Measurements from ENCODE around the gene TMPRSS11E. TPM values are rescaled to one million over a fixed set of nuclear protein-coding genes. Genes with fewer than 3 reads are reported as not detected.
A peak's percentile ranks its signal among the peaks of the same experiment; 100 is the strongest.
"Not testable (repeated sequence)": the region's sequence is repeated elsewhere in the genome, so short reads cannot be mapped to it uniquely, and the experiment has no call there.

Gene TMPRSS11E
- total RNA-seq, 1 donor from 2014 or later, result not detected

DNA sequence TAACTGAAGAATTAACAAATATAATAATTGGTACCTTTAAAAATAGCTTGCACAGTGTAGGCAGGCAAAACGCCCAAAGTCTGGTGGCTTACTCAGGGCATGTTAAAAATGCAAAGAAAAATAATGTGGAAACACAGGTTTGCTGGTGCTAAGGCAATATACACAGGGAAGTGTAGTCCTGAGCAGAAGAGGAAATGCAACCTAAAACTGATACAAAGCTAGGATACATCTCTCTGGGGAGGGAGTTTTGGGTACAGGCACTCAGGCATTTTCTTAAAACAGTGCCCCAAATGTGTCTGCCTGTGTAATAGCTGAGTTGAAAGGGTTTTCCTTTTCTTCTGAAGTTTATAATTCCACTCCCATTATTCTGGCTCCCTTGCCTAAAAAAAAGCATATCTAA, 47.4 kb downstream of the TMPRSS11E start:
- H3K4me1 Mint-ChIP-seq (ENCODE audit: low read depth), result peaks cover 5% of the 10 kb centered on the region
- no peaks in the 10 kb centered on the region for H3K36me3 Mint-ChIP-seq (ENCODE audit: low read depth)
- no peaks in the 10 kb centered on the region for H3K9me3 Mint-ChIP-seq (ENCODE audit: low read depth)
- TF ChIP-seq, protein P1, sequence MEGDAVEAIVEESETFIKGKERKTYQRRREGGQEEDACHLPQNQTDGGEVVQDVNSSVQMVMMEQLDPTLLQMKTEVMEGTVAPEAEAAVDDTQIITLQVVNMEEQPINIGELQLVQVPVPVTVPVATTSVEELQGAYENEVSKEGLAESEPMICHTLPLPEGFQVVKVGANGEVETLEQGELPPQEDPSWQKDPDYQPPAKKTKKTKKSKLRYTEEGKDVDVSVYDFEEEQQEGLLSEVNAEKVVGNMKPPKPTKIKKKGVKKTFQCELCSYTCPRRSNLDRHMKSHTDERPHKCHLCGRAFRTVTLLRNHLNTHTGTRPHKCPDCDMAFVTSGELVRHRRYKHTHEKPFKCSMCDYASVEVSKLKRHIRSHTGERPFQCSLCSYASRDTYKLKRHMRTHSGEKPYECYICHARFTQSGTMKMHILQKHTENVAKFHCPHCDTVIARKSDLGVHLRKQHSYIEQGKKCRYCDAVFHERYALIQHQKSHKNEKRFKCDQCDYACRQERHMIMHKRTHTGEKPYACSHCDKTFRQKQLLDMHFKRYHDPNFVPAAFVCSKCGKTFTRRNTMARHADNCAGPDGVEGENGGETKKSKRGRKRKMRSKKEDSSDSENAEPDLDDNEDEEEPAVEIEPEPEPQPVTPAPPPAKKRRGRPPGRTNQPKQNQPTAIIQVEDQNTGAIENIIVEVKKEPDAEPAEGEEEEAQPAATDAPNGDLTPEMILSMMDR (IDR thresholded peaks at IDR 0.05), result no peak
- H3K27ac Mint-ChIP-seq (ENCODE audit: unreplicated experiment), result no peak overlapping the region
- no peak overlapping the region for H3K4me3 Mint-ChIP-seq (ENCODE audit: unreplicated experiment)
- DNase-seq (ENCODE audit: low spot score), result no peak
- peaks cover 9% of the 10 kb centered on the region for H3K27me3 Mint-ChIP-seq (ENCODE audit: low read depth)

DNA sequence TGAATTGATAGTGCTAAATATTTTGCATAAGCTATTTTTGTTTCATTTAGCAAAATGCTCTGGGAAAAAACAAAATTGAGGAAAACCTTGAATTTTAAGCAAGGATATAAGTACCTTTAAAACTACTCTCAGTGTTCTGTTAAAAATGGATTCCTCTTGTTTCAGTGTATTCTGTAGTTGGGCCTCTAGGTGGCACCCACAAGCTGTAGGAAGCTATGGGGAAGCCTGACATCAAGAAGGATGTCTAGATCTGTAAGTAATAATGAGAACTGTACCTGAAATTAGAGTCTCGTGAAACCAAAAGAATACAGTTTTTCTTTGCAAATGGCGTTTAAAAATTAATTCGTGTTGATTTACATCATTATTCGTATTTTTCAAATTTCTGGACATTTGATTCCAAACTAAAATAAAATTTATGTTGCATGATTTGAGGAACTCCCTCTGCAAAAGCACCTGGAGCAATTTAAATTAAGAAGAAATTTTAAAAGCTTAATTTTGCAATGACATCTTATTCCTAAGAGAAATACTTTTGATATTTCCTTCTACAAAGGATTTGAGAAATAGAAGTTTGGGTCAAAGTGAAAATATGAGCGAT, 51.2 kb downstream of the TMPRSS11E start:
- H3K27me3 Mint-ChIP-seq (ENCODE audit: low read depth), result peaks cover 9% of the 10 kb centered on the region
- peaks cover 5% of the 10 kb centered on the region for H3K4me1 Mint-ChIP-seq (ENCODE audit: low read depth)
- no peak overlapping the region for H3K27ac Mint-ChIP-seq (ENCODE audit: unreplicated experiment)
- no peaks in the 10 kb centered on the region for H3K9me3 Mint-ChIP-seq (ENCODE audit: low read depth)
- TF ChIP-seq, protein P1 (IDR thresholded peaks at IDR 0.05), result peak; percentile 90
- no peaks in the 10 kb centered on the region for H3K36me3 Mint-ChIP-seq (ENCODE audit: low read depth)
- H3K4me3 Mint-ChIP-seq (ENCODE audit: unreplicated experiment), result no peak overlapping the region
- no peak for DNase-seq (ENCODE audit: low spot score)

DNA sequence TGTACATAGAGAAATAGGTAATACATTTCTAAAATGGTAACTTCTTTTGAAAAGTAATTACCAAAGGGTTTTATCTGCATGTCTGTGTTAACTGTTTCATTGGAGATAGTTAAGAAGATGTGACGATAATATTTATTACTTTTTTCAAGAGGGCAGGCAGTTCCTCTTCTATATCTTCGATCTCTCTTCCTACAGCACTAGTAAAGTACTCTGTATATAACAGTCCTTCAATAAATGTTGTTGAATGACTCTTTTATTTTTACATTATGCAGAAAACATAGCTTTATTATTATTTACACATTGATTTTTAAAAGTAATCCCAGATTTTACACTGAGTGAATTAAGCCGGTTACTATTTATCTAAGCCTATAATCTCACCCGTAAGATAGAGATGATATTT, 51.8 kb downstream of the TMPRSS11E start:
- TF ChIP-seq, protein P1 (IDR thresholded peaks at IDR 0.05), result no peak
- H3K27ac Mint-ChIP-seq (ENCODE audit: unreplicated experiment), result no peak overlapping the region
- H3K4me3 Mint-ChIP-seq (ENCODE audit: unreplicated experiment), result no peak overlapping the region

DNA sequence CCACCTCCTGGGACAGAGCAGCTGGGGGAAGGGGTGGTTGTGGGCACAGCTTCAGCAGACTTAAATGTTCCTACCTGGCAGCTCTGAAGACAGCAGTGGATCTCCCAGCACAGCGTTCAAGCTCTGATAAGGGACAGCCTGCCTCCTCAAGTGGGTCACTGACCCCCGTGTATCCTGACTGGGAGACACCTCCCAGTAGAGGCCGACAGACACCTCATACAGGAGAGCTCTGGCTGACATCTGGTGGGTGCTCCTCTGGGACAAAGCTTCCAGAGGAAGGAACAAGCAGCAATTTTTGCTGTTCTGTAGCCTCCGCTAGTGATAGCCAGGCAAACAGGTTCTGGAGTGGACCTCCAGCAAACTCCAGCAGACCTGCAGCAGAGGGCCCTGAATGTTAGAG, 56.2 kb downstream of the TMPRSS11E start:
- H3K36me3 Mint-ChIP-seq (ENCODE audit: low read depth); H3K9me3 Mint-ChIP-seq (ENCODE audit: low read depth); DNase-seq (ENCODE audit: low spot score); H3K27me3 Mint-ChIP-seq (ENCODE audit: low read depth); H3K4me3 Mint-ChIP-seq (ENCODE audit: unreplicated experiment); H3K27ac Mint-ChIP-seq (ENCODE audit: unreplicated experiment); H3K4me1 Mint-ChIP-seq (ENCODE audit: low read depth): not testable (repeated sequence)

More for the DNA sequence above, 51.8 kb downstream of the TMPRSS11E start:
- no peak for DNase-seq (ENCODE audit: low spot score)
- Mint-ChIP-seq H3K36me3 (ENCODE audit: low read depth) (no peaks in the 10 kb centered on the region), H3K4me1 (ENCODE audit: low read depth) (peaks cover 5% of the 10 kb centered on the region), H3K9me3 (ENCODE audit: low read depth) (no peaks in the 10 kb centered on the region), H3K27me3 (ENCODE audit: low read depth) (peaks cover 6% of the 10 kb centered on the region)

DNA sequence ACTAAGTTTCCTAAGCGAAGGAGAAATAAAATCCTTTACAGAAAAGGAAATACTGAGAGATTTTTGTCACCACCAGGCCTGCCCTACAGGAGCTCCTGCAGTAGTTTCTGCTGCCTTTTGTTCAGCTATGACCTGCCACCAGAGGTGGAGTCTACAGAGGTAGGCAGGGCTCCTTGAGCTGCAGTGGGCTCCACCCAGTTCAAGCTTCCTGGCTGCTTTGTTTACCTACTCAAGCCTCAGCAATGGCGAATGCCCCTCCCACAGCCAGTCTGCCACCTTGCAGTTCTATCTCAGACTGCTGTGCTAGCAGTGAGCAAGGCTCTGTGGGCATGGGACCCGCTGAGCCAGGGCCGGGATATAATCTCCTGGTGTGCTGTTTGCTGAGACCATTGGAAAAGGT, 57.6 kb downstream of the TMPRSS11E start:
- not testable (repeated sequence) for H3K4me1 Mint-ChIP-seq (ENCODE audit: low read depth); DNase-seq (ENCODE audit: low spot score); H3K36me3 Mint-ChIP-seq (ENCODE audit: low read depth)

DNA sequence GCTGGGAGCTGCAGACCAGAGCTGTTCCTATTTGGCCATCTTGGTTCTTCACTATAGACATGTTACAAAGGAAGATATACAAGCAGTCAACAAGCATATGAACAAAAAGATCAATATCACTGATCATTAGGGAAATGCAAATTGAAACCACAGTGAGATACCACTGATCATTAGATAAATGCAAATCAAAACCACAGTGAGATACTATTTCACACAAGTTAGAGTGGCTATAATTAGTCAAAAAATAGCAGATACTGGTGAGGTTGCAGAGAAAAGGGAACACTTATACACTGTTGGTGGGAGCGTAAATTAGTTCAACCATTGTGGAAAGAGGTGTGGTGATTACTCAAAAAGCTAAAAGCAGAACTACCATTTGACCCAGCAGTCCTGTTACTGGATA, 58.2 kb downstream of the TMPRSS11E start:
- not testable (repeated sequence) for DNase-seq (ENCODE audit: low spot score); H3K4me3 Mint-ChIP-seq (ENCODE audit: unreplicated experiment); H3K27me3 Mint-ChIP-seq (ENCODE audit: low read depth); H3K9me3 Mint-ChIP-seq (ENCODE audit: low read depth); H3K36me3 Mint-ChIP-seq (ENCODE audit: low read depth); H3K27ac Mint-ChIP-seq (ENCODE audit: unreplicated experiment); H3K4me1 Mint-ChIP-seq (ENCODE audit: low read depth)

More for the DNA sequence above, 57.6 kb downstream of the TMPRSS11E start:
- H3K9me3 Mint-ChIP-seq (ENCODE audit: low read depth); H3K27ac Mint-ChIP-seq (ENCODE audit: unreplicated experiment); H3K4me3 Mint-ChIP-seq (ENCODE audit: unreplicated experiment); H3K27me3 Mint-ChIP-seq (ENCODE audit: low read depth): not testable (repeated sequence)

DNA sequence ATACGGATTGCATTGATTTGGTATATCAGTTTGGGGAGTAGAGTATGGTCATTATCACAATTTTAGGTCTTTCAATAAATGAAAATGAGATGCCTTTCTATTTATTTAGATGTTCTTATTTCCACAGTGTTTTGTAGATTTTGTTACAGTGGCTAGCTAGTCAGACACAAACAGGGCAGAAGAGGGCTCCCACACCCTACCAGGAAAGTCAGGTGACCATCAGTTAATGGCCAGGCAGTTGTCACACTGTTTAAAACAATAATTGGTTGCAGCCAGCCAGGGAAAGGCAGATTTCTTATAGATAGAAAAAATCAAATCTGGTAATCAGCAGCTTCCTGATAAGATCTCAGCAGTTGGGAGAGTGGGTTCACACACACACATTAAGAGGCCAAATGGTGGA, 71.6 kb downstream of the TMPRSS11E start:
- TF ChIP-seq, protein P1 (IDR thresholded peaks at IDR 0.05), result no peak
- H3K36me3 Mint-ChIP-seq (ENCODE audit: low read depth), result no peaks in the 10 kb centered on the region
- H3K27ac Mint-ChIP-seq (ENCODE audit: unreplicated experiment), result no peak overlapping the region
- H3K4me3 Mint-ChIP-seq (ENCODE audit: unreplicated experiment), result no peak overlapping the region
- DNase-seq (ENCODE audit: low spot score), result no peak
- H3K27me3 Mint-ChIP-seq (ENCODE audit: low read depth), result no peaks in the 10 kb centered on the region
- H3K4me1 Mint-ChIP-seq (ENCODE audit: low read depth), result no peaks in the 10 kb centered on the region
- H3K9me3 Mint-ChIP-seq (ENCODE audit: low read depth), result no peaks in the 10 kb centered on the region

Measured in chondrocyte (in vitro differentiated cells).